GM18499 (cell line): ENCODE data around the gene ZNF484.
"Not testable (repeated sequence)": the region's sequence is repeated elsewhere in the genome, so short reads cannot be mapped to it uniquely, and the experiment has no call there.

ENCODE experiments used
- ATAC-seq: cut with Tn5 transposase; IDR thresholded peaks from one replicate; pipeline ENCODE4 v1.9.1; 2021; ENCODE audit warnings: moderate number of reproducible peaks; ENCODE audit not compliant: insufficient read depth, unreplicated experiment

The ZNF484 gene

GRCh38 chr9:92877531-92878430 is at the start of gene ZNF484:
Gene ZNF484, minus strand, starts transcription at chr9:92878038. Its CDS starts 3,009 bp downstream, at chr9:92875029.
- peak; percentile 89 for ATAC-seq

- ATAC-seq = no peak
Observed at GRCh38 chr9:92920437-92920836, 42.6 kb upstream of the ZNF484 start.

GRCh38 chr9:92917176-92917800 is 39.5 kb upstream of the ZNF484 start:
- ATAC-seq = no peak

GRCh38 chr9:92911511-92912475 is 34.0 kb upstream of the ZNF484 start:
- ATAC-seq = no peak

GRCh38 chr9:92905137-92905536 is 27.3 kb upstream of the ZNF484 start:
- ATAC-seq = not testable (repeated sequence)

GRCh38 chr9:92897323-92897722 is 19.5 kb upstream of the ZNF484 start:
- ATAC-seq = no peak

GRCh38 chr9:92895812-92896436 is 18.1 kb upstream of the ZNF484 start:
- ATAC-seq = no peak

GRCh38 chr9:92894711-92895362 is 17.0 kb upstream of the ZNF484 start:
- ATAC-seq = no peak

GRCh38 chr9:92893916-92894610 is 16.2 kb upstream of the ZNF484 start:
- not testable (repeated sequence) for ATAC-seq

GRCh38 chr9:92892276-92892675 is 14.4 kb upstream of the ZNF484 start:
- not testable (repeated sequence) for ATAC-seq

GRCh38 chr9:92890761-92891160 is 12.9 kb upstream of the ZNF484 start:
- no peak for ATAC-seq

GRCh38 chr9:92887880-92888338 is 10.1 kb upstream of the ZNF484 start:
- no peak for ATAC-seq

- ATAC-seq = not testable (repeated sequence)
Observed at GRCh38 chr9:92886846-92887610, 9.2 kb upstream of the ZNF484 start.

- not testable (repeated sequence) for ATAC-seq
Observed at GRCh38 chr9:92883666-92884405, 6.0 kb upstream of the ZNF484 start.

- no peak for ATAC-seq
Observed at GRCh38 chr9:92882276-92882675, 4.4 kb upstream of the ZNF484 start.

- no peak for ATAC-seq
Observed at GRCh38 chr9:92875373-92875772, 2.5 kb downstream of the ZNF484 start.

GRCh38 chr9:92870289-92870688 is 7.5 kb downstream of the ZNF484 start:
- no peak for ATAC-seq
